ENCODE results near the gene TLL1.

- TF ChIP-seq CTCF (IDR thresholded peaks at IDR 0.05; ENCODE audit: low read depth, low read length) (no peak), EZH2phosphoT487 (IDR thresholded peaks at IDR 0.05; ENCODE audit: low read depth) (no peak)
Measured at GRCh38 chr4:165828928-165829327, 44.1 kb upstream of the TLL1 start.
